Measurements from ENCODE around the gene HOXA3. TPM values are rescaled to one million over a fixed set of nuclear protein-coding genes. Genes with fewer than 3 reads are reported as not detected.

HOXA3 gene
- total RNA-seq, 2 donors from 2014 or later = not detected

DNA sequence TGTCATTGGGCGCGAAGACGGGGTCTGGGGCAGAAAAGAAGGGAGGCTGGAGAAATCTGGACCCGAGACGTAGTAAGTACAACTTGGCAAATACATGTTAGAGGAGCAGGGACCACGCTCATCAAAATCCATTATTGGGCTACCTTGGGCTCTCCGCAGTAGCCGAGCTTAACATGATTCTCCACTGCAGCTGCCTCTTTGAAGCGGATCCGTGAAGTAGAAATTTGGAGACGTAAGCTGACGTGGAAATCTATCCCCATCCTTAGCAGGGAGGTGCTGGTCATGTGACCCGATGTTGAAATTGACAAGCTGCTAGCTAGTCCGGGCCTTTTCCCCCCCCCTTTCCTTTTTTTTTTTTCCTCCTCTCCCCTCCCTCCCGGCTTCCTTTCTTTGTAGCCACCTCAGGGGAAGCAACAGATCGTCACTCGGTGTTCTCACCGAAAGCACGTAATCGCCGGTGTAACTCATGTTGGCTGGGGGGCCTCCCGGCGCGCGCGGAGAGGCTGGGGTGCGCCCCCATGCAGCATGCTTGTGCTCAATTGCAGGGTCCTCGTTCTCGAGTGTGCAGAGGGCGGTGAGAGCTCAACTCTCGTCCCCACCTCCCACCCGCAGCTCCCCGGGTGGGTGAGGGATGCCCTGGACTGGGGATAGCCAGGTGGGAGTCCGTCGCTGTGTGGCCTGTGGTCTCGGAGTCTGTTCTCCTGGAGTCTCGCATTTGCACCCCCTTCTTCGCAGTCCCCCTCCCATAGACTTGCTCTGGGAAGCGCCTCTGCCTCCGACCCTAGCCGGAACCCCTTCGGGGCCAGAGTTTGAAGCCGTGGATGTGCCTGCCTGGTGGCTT, 32.9 kb upstream of the HOXA3 start, which contains the start of gene HOXA11:
TSS of gene HOXA11 (minus strand) at position 220 of the 841 bp plus-strand sequence. CDS start at position 132, 88 bp downstream.
- Mint-ChIP-seq H3K4me1 (peaks cover 19% of the 10 kb centered on the region), H3K4me3 (peak within 1 kb of the TSS; percentile 46), H3K36me3 (ENCODE audit: low read depth) (no peaks in the 10 kb centered on the region), H3K27me3 (ENCODE audit: insufficient read depth) (peaks cover 100% of the 10 kb centered on the region), H3K9me3 (no peaks in the 10 kb centered on the region), H3K27ac (no peak within 1 kb of the TSS)
- Histone ChIP-seq H3K9ac (ENCODE audit: extremely low read depth, low read length, poor library complexity, severe bottlenecking) (no peak within 1 kb of the TSS), H3K4me3 (ENCODE audit: low read length) (peak within 1 kb of the TSS; percentile 77), H3K27ac (ENCODE audit: low read depth, low read length) (no peak within 1 kb of the TSS), H3K9me3 (ENCODE audit: control insufficient read depth, low read length) (no peaks in the 10 kb centered on the region), H3K36me3 (ENCODE audit: control insufficient read depth, insufficient read depth, low read length) (no peaks in the 10 kb centered on the region), H3K4me1 (ENCODE audit: control insufficient read depth, insufficient read depth, low read length) (peaks cover 9% of the 10 kb centered on the region), H3K27me3 (ENCODE audit: control insufficient read depth, insufficient read depth, low read length, poor library complexity, severe bottlenecking) (peaks cover 100% of the 10 kb centered on the region)
- peak; percentile 69 for DNase-seq
- TF ChIP-seq, protein P1, sequence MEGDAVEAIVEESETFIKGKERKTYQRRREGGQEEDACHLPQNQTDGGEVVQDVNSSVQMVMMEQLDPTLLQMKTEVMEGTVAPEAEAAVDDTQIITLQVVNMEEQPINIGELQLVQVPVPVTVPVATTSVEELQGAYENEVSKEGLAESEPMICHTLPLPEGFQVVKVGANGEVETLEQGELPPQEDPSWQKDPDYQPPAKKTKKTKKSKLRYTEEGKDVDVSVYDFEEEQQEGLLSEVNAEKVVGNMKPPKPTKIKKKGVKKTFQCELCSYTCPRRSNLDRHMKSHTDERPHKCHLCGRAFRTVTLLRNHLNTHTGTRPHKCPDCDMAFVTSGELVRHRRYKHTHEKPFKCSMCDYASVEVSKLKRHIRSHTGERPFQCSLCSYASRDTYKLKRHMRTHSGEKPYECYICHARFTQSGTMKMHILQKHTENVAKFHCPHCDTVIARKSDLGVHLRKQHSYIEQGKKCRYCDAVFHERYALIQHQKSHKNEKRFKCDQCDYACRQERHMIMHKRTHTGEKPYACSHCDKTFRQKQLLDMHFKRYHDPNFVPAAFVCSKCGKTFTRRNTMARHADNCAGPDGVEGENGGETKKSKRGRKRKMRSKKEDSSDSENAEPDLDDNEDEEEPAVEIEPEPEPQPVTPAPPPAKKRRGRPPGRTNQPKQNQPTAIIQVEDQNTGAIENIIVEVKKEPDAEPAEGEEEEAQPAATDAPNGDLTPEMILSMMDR (conservative IDR thresholded peaks at IDR 0.05) = no peak
- WGBS, 2 experiments (ENCODE audit: insufficient coverage in 1 of 2, insufficient read length in 1 of 2) = 5 to 7% methylated on average over 22 to 43 of the region's 43 CpGs

GRCh38 chr7:27184337-27185012, 32.1 kb upstream of the HOXA3 start:
- Histone ChIP-seq H3K27ac (ENCODE audit: low read depth, low read length) (no peak overlapping the region), H3K27me3 (ENCODE audit: control insufficient read depth, insufficient read depth, low read length, poor library complexity, severe bottlenecking) (peaks cover 100% of the 10 kb centered on the region), H3K9me3 (ENCODE audit: control insufficient read depth, low read length) (no peaks in the 10 kb centered on the region), H3K4me1 (ENCODE audit: control insufficient read depth, insufficient read depth, low read length) (peaks cover 12% of the 10 kb centered on the region), H3K4me3 (ENCODE audit: low read length) (peak overlapping the region; percentile 77), H3K36me3 (ENCODE audit: control insufficient read depth, insufficient read depth, low read length) (no peaks in the 10 kb centered on the region), H3K9ac (ENCODE audit: extremely low read depth, low read length, poor library complexity, severe bottlenecking) (no peak overlapping the region)
- Mint-ChIP-seq H3K27me3 (ENCODE audit: insufficient read depth) (peaks cover 100% of the 10 kb centered on the region), H3K4me1 (peaks cover 23% of the 10 kb centered on the region), H3K9me3 (peaks cover 3% of the 10 kb centered on the region), H3K27ac (no peak overlapping the region), H3K36me3 (ENCODE audit: low read depth) (no peaks in the 10 kb centered on the region), H3K4me3 (peak overlapping the region; percentile 46)
- WGBS, 2 experiments (ENCODE audit: insufficient coverage in 1 of 2, insufficient read length in 1 of 2) = 2 to 4% methylated on average over 33 to 72 of the region's 72 CpGs
- peak; percentile 74 for DNase-seq
- TF ChIP-seq, protein P1 (conservative IDR thresholded peaks at IDR 0.05) = no peak

- H3K36me3 ChIP-seq (ENCODE audit: control insufficient read depth, insufficient read depth, low read length) = no peaks in the 10 kb centered on the region
- no peaks in the 10 kb centered on the region for H3K9me3 ChIP-seq (ENCODE audit: control insufficient read depth, low read length)
- 2 to 4% methylated on average over 26 to 28 of the region's 30 CpGs for WGBS, 2 experiments (ENCODE audit: insufficient coverage in 1 of 2, insufficient read length in 1 of 2)
- Mint-ChIP-seq H3K36me3 (ENCODE audit: low read depth) (no peaks in the 10 kb centered on the region), H3K27ac (no peak overlapping the region), H3K4me1 (peaks cover 26% of the 10 kb centered on the region), H3K4me3 (peak overlapping the region; percentile 46), H3K27me3 (ENCODE audit: insufficient read depth) (peaks cover 100% of the 10 kb centered on the region), H3K9me3 (peaks cover 4% of the 10 kb centered on the region)
- peaks cover 100% of the 10 kb centered on the region for H3K27me3 ChIP-seq (ENCODE audit: control insufficient read depth, insufficient read depth, low read length, poor library complexity, severe bottlenecking)
- peak overlapping the region; percentile 77 for H3K4me3 ChIP-seq (ENCODE audit: low read length)
- H3K4me1 ChIP-seq (ENCODE audit: control insufficient read depth, insufficient read depth, low read length) = peaks cover 12% of the 10 kb centered on the region
- H3K27ac ChIP-seq (ENCODE audit: low read depth, low read length) = no peak overlapping the region
- no peak overlapping the region for H3K9ac ChIP-seq (ENCODE audit: extremely low read depth, low read length, poor library complexity, severe bottlenecking)
- TF ChIP-seq, protein P1 (conservative IDR thresholded peaks at IDR 0.05) = no peak
- DNase-seq = peak; percentile 71
Observed at GRCh38 chr7:27183682-27184336, 31.4 kb upstream of the HOXA3 start.
